Measurements from ENCODE around the gene CYBB. TPM values are rescaled to one million over a fixed set of nuclear protein-coding genes. Genes with fewer than 3 reads are reported as not detected.

CYBB gene
- total RNA-seq, 4 donors from 2014 or later: 47.3 to 71.9 (median 51.7) TPM

DNA sequence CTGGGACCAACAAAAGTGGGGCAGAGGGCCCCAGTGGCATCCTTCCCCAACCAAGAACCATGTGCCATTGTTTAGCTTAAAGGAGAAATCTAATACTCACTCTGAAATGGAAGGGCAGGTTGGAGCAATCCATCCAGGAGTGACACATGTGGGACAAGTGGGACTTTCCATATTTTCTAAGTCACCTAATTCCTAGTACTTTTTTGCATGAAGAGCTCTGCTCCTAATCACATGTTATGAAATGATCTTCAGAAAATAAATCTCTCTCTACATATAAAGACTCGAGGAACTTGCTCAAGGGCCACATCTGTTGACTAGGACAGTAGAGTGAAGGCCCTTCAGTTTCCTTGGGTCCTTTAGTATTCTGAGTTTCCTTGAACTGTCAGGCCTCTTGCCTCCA, 2.5 kb downstream of the CYBB start:
- no peak for ATAC-seq (ENCODE audit: low FRiP score)
- TF ChIP-seq, protein P1, sequence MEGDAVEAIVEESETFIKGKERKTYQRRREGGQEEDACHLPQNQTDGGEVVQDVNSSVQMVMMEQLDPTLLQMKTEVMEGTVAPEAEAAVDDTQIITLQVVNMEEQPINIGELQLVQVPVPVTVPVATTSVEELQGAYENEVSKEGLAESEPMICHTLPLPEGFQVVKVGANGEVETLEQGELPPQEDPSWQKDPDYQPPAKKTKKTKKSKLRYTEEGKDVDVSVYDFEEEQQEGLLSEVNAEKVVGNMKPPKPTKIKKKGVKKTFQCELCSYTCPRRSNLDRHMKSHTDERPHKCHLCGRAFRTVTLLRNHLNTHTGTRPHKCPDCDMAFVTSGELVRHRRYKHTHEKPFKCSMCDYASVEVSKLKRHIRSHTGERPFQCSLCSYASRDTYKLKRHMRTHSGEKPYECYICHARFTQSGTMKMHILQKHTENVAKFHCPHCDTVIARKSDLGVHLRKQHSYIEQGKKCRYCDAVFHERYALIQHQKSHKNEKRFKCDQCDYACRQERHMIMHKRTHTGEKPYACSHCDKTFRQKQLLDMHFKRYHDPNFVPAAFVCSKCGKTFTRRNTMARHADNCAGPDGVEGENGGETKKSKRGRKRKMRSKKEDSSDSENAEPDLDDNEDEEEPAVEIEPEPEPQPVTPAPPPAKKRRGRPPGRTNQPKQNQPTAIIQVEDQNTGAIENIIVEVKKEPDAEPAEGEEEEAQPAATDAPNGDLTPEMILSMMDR (IDR thresholded peaks at IDR 0.05): no peak
- no peak for DNase-seq (ENCODE audit: low spot score)

DNA sequence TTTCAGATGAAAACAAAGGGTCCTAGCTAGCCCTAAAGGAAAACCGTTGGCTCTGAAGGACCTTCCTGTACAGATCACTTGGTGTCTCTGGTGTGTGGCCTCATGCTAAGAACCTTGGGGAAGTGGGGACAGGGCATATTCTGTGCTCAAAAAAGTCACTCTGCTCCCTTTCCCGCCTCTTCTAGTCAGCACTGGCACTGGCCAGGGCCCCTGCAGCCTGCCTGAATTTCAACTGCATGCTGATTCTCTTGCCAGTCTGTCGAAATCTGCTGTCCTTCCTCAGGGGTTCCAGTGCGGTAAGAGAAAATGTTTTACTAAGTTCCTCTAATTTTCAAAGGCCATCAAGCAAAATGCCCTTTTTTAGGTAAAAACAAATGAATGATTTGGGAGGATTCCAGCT, 3.4 kb downstream of the CYBB start:
- DNase-seq (ENCODE audit: low spot score): no peak
- TF ChIP-seq, protein P1 (IDR thresholded peaks at IDR 0.05): no peak
- ATAC-seq (ENCODE audit: low FRiP score): no peak

DNA sequence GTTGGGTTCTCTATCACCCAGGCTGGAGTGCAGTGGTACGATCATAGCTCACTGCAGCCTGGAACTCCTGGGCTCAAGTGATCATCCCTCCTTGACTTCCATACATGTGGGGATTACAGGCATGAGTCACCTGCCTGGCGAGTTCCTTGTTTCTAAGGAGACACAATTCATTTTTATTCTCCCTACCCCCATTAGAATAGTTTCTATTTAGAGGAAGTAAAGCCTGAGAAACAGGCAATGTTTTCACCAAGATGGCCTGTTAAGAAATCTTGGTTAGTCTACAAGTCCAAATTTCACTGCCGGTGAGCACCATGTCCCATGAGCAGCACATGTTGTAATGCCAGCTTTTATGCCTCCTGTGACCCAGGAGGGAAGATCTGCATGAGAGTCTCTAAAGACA, 5.7 kb downstream of the CYBB start:
- no peak for DNase-seq (ENCODE audit: low spot score)
- no peak for ATAC-seq (ENCODE audit: low FRiP score)
- TF ChIP-seq, protein P1 (IDR thresholded peaks at IDR 0.05): no peak

DNA sequence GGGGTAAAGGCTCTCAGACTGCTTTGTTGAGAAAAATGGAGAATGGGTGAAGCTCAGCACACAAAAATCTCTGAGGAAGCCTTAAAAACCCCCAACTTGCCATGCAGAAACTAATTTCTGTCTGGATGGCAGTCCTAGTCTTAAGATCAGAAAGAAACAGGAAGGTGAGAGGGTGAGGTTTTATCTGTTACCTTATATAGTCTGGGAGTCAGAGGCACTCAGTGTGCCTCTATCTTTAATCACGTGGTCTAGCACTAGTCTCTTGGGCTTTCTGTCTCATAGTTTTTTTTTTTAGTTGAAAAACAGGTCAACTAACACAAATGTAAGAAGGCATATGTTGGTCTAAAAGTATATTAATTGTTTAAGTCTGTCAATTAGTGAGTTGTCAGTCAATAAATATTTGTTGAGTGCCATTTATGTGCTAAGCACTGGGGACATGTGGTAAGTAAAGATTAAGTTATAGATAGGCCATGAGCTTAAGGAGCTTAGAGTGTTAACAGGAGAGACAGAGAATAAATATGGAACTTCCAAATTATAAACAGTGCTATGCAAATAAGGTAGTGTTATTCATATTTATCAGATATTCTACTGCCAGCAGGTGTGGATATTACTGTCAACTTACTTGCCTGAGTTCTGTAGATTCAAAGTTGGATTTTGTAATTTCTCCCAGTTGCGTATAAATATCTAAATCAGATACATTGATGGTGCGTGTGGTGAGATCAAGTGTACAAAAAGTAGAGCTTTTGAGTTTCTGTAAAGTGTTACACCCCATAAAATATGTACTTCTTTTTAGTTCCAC, 7.0 kb downstream of the CYBB start:
- no peak for DNase-seq (ENCODE audit: low spot score)
- ATAC-seq (ENCODE audit: low FRiP score): no peak
- TF ChIP-seq, protein P1 (IDR thresholded peaks at IDR 0.05): no peak

DNA sequence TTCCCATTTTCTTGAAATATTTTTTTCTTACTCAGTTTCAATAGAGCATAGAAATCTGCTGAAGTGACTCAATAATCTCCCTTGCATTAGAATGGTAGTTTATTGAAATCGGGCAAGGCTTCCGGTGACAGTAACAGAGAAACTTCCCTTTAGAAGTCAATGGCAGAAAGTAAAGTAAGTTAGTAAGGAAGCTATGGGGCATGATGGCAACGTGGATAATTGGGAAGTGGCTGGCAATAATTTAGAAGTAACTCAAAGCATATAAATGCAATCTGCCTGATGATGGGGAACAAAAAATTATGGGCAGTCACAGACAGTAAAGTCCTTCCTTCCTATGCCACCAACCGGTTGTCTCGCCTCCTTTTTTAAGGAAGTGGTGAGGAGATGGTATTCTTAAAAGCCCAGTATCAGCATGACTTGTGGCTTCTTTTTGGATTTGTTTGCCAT, 7.6 kb downstream of the CYBB start:
- DNase-seq (ENCODE audit: low spot score): no peak
- TF ChIP-seq, protein P1 (IDR thresholded peaks at IDR 0.05): no peak
- no peak for ATAC-seq (ENCODE audit: low FRiP score)

DNA sequence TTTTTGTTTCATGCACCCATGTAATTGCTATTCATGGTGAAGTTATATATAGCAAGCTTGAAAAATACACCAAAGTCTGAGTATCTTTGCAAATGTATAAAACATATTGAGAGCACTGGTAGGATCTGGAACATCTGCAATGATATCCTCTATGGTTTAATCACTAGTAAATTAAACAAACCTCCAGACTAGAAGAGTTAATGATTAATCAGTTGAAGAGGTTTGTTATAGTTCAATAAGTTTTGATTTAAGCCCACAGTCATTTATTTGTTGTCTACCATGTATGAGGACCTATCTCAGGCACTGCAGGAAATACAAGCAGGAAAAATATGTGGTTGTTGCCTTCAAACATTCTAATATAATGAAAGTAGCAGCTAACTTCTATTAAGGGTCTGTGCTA, 16.5 kb downstream of the CYBB start:
- DNase-seq (ENCODE audit: low spot score): no peak
- no peak for ATAC-seq (ENCODE audit: low FRiP score)
- TF ChIP-seq, protein P1 (IDR thresholded peaks at IDR 0.05): no peak

DNA sequence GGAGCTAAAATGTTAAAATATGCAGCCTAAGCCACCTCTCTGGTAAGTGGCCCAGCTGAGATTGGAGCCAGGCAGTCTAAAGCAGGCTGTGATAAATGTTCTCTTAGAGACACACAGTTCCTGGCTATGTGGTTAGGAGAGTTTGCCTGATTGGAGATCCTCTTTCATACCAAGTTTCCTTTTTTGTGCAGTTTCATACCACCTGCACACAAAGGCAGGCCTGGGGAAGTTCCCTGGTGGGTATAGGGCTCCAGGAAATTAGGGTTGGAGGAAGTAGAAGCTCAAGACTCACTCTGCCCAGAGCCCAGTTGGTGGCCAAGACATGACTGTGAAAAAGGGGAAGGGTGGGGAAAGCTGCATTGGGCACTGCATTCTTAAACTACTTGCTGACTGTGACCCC, 16.9 kb downstream of the CYBB start:
- ATAC-seq (ENCODE audit: low FRiP score) (no peak), DNase-seq (ENCODE audit: low spot score) (no peak)
- TF ChIP-seq, protein P1 (IDR thresholded peaks at IDR 0.05): no peak

All from omental fat pad (tissue), 4 donors.